Measurements from ENCODE around the gene NTM.

- TF ChIP-seq CTCF (IDR thresholded peaks at IDR 0.05) (no peak), POLR2A (IDR thresholded peaks at IDR 0.05) (no peak)
These were observed 884.5 kb downstream of the NTM start for GRCh38 chr11:132254906-132255305.
